HG03159 (cell line): ENCODE data around the gene AFF4.

Experiments used
- ATAC-seq: cut with Tn5 transposase; IDR thresholded peaks from one replicate; pipeline ENCODE4 v1.9.1; 2021; ENCODE audit warnings: mild to moderate bottlenecking, moderate library complexity; ENCODE audit not compliant: unreplicated experiment

AFF4 gene

DNA sequence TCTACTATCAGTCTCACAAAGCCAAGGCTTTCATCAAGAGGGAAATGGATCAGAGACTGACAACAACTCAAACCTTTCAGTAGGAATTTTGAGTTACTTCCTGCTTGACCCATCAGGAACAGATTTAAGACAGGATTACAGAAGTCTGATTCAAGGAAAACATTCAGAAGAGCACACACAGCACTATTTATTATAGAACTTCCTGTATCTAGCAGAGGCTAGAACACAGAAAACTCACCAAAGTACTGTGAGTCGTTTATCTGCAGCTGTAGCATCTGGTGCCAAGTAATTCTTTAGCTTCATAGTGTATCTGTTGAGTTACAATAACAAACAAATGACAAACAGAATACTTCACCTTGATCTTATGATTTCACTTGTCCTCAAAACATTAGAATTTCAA is 76.2 kb downstream of the AFF4 start:
- ATAC-seq, result no peak

DNA sequence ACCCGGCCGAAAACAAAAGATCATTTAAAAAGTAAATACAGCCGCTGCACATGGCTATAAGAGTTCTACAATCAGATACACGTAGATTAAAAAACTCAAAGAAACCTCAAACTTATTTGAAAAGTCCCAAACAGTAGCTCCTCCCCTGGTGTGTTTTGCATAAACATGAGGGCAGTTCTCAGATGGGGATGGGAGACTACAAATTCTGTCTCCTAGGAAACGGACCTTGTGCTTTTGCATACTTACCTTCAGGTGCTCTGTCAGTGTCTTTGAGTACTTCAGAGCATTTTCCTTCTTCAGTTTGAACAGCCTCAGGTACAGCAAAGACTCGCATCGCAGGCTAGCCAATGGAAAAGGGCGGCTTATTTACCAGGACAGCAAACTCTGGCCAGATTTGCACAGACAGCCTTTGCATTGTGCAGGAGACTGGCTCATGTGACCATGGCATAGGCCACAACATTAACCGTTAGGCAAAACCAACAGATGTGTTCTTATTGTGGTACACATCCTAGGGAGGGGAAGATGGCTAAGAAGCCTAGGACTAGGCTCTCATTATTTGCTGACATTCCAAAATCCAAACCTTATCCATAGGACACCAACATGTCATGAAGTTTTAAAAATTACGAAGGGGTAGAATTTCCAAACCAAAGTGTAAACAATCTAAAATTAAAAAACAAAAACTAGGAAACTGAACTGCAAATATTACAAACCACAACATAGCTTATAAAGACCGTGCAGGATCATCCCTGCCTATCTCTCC is 77.2 kb downstream of the AFF4 start:
- ATAC-seq, result no peak

DNA sequence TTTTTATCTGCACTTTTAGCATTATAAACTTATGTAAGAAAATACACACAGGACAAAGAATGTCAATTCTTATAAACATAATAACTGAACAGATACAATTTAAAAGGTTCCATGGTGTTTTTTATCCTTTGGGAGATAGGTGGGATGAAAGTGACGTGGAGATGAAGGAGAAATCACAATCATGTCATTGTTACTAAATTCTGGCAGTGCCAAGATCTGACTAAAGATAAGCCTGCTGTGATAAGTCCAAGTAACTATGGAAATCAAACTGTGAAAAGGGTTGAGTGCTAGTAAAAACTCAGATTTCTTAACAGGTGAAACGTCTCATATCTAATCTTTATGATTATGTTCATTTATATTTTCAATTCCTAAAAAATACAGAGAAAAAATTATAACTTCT is 78.9 kb downstream of the AFF4 start:
- ATAC-seq, result no peak

DNA sequence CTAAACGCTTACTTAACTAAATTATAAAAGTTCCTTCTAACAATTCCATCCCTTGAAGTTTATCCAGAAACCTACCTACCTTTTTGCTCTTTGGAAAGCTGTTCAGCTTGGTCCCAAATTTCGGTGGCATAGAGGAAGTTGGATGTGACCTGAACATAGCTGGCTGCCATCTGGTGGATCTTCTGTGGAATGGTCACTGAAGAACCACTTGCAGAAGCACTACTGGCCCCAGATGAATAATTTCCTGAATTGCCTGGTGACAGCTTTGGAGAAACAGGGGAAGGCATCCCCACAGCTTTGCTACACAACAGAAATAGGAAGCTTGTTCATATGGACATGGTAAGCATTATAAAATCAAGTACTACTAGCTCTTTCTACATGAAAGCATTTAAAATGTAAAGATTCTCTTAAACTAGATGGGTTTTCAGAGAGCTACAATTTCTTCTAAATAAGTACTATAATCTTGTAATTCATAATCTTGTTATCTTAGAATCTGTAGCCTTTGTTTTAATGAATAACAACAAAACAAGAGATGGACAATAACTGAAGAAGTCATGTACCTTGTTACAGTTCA is 80.1 kb downstream of the AFF4 start:
- ATAC-seq, result no peak

DNA sequence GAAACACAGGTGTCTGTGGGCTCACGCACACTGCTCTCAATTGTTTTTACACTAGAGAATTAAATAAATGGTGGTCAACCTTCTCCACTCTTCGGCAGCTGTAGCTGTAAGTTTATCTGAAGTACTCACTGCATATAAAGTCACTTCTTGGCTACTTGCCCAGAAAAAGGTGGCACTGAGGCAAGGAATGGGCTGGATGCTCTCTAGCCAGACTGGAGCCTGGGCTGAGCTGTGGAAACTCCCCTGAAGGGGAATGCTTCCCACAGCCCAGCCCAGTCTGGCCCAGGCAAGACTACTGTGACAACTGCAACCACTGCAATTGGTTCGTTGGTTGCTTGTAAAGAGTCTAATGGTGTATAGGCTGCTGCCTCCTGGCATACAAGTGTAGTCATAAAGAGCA is 85.5 kb downstream of the AFF4 start:
- no peak for ATAC-seq

DNA sequence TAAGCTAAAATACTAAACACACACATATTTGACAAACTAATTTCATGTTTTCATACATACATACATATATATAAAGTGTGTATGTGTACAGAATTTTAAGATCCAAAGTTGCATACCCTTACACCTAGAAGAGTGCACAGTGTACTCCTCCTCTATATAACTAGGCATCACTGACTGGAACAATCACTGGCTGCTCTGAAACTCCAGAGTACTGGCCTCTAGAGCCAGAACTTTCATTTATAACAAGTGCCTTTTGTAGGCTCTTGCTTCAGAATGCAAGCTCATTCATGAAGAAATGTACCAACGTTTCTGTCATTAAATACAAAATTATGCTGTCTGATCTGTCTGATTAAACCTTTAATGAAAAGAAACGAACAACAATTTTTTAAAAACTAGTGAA is 86.0 kb downstream of the AFF4 start:
- no peak for ATAC-seq

DNA sequence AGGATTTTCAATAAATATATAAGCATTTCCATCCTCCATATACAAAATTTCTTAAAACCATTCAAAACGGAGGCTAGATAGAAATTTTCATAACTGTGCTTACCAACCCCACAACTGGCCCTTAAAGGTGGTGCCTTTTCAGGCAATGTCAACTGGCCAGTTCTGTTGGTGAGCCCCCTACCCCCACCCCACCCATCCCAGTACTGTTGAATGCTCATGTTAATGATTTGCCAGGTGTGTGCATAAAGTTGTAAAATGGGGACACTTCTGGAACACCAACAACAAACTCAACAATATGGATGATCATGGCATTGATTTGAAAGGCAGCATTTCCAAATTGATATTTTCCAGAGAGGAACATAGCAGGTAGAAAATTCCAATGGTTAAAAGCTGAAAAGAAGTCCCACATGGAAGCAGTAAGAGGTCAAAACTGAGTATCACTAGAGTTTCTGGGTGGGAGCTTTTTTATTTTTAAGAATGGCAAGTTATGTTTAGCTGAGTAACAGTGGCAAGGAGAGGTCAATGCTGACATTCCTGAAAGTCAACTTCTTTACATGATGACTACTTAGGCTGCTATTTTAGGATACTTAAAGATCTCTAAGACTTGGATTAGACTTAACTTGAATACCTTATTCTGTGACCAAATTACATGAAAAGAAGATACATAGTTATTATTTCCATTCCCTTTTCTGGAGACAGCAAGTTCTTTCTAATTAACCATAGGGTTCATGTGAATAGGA is 87.2 kb downstream of the AFF4 start:
- ATAC-seq, result no peak

DNA sequence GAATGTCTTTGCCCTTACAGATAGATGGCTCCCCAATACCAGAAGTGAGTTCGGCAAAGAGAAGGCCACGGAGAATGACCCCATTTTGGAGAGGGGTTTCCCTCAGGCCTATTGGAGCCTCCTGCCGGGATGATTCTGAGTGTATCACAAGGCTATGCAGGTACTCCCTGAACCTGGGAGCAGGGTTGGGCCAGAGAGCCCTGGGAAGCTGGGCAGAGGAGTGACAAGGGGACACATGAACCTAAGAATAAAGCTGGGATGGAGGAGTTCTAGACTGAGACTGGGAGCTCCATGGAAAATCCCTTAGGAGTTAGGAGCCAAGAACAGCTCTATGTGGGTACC is 89.5 kb downstream of the AFF4 start:
- no peak for ATAC-seq

DNA sequence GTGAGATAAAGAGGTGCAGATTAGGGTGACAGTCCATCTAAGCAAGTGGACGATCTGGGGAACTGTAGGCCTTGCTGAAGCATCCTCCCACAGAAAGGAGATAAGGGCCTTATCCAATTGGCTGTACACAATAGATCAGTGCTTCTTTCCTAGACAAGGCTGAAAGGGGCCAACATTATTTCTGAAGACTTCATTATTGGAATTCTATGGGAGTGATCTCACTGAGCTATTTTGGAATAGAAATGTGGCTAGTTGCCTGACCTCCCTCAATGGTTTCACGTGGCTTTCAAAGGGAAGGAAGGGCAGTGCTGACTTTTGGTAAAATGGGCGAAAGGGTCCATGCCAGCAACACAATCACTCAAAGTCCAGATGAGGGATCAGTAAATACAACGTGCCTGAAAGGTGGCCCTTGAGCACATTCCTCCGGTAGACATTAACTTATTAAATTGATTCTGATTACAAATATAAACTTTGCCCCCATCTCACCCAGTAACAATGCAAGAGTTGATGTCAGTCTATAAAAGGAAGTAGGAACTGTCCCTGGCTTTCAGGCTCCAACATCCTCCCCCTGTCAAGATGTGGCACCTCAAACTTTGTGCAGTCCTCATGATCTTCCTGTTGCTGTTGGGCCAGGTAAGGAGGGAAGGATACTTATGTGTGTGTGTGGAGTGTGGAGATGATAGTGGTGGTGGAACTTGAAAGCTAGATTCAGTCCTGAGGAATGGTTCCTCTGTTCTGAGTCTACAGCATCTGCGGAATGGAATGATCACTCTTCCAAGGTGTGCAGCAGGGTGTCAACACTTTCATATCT is 90.1 kb downstream of the AFF4 start, which contains the start of gene LEAP2:
Gene LEAP2 (plus strand): TSS at position 550 of the 811 bp plus-strand sequence. CDS start 27 bp downstream, at position 577.
- no peak for ATAC-seq

DNA sequence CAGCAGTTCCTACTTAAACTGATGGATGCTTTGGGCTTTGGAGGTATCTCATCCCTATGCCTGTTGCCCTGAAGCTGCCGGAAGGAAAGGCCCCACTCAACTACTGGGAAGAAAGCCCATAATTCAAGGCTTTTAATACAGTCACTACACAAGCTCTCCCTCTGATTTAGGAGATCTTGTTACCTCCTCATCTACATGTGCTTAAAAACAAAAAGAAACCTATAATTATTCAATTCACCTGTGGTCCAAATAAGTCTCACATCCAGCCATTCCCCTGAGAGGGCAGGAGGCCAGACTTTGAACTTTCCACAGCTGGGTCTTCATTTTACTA is 90.7 kb downstream of the AFF4 start:
- no peak for ATAC-seq

DNA sequence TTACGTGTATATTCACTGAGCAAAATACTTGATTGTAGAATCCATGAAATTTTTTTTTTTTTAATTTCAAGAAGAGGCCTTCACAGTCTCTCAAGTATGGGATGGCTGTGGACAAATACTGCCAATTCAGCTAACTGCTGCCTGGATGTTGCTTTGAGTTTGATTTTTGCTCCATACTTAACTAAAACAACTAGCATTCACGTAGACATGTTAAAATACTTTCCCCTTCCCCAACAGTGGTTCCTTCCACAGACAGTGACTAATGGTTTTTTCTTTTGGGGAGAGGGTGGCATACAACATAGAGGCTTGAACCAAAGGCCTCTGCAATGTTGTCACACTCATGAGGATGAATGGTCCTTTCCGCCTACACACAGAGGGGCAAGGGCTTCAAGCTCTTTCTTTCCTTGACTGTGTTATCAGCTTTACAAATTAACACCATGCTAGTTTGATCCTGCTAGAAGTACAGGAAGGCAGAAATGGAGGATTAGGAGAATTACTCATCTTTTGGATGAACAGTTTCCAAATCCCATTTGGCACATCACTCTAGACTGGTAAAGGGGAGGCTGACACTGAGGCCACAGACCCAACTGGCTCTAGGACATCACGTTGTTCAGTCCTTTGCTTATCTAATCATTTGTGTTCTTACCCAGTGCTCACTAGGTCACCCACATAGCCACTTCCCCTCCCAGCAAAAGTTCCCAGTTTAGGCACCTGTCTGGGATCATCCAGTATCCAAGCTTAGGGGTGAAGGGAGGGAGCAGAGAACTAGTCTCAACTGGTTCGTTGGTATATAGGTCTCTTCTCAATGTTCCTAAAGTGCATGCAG is 91.8 kb downstream of the AFF4 start:
- ATAC-seq, result no peak

DNA sequence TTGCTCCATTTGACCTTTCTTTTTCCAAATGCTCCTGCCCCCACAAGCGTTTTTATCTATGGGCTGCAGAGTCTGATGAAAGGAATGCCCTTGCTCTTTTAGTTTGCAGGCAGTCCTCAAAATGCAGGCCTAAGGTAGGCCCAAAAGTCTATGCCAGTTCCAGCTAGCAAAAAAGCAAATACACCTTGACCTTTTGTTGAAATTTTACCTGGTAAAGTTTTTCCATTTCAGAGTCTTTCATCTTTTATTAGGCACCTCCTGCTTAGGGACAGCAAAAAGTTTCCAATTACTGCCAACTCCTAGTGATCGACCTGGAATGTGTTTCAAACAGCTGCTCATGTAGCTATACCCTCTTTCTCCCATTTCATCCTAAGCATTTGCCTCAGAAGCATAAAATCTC is 92.6 kb downstream of the AFF4 start:
- no peak for ATAC-seq

DNA sequence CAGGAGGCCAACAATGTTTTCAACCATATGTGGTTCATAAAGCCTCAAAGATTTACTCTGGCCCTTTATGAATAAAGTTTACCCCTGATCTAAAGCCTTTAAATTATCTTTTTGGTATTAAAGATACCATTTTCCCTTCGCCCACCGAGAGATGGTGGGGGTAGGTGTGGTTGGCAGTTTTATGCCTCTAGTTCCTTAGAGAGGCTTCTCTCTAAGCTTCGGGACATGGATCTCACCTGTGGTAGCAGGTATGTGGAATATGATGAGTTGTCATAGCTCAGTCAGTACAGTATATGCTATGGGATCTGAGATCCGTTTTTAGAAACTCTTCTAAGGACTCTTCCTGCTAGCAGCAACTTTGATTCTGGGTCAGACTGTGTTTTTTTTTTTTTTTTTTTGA is 94.7 kb downstream of the AFF4 start:
- ATAC-seq, result no peak

DNA sequence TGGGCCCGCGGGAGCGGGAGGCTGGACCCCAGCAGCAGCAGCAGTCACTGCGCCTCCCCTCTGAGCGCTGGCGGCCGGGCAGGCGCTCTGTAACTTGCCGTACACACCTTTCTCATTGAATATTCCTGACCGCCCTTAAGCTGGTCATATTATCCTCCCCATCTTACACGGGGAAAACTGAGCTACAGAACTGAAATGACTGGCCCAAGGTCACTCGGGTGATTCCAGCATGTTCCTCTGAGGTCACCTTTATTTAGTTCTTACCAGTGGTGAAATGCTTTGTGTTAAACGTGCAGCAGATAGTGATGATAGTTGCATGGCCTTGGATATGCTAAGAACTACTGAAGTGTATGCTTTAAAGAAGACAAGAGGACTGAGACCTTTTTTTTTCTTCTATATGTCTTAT is 96.4 kb downstream of the AFF4 start:
- peak; percentile 27 for ATAC-seq

DNA sequence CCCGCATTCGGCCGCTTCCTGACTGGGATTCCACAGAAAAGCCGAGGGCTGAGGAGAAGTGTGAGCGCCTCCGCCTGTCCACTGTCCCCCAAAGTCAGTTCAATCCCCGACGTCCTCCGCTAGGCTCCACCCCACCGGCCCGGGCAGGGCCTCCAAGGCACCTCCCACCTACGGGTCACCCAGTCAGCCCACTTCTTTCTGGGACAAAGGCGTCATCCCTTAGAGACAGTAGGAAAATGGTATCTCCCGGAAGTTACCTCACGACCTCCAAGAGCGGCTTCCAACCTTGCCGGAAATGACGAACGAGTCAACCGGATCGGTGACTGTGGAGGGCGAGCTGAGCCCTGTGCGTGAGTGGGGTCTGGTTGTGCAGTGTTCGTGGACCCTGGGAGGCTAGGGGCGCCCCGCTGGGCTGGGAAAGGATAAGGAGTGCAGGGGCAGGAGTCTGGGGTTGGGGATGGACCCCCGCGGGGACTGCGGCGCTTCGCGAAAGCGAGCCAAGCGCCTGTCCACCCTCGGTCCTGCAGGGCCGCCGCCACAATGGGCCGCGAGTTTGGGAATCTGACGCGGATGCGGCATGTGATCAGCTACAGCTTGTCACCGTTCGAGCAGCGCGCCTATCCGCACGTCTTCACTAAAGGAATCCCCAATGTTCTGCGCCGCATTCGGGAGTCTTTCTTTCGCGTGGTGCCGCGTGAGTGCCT is 96.9 kb downstream of the AFF4 start, which contains the start of the genes GDF9 and UQCRQ:
Gene GDF9 (minus strand): TSS at position 128 of the 704 bp plus-strand sequence. CDS start 1,936 bp downstream, outside the sequence.
Gene UQCRQ (plus strand): TSS at position 301 of the 704 bp plus-strand sequence. CDS start 240 bp downstream, at position 541.
- peak; percentile 97 for ATAC-seq

DNA sequence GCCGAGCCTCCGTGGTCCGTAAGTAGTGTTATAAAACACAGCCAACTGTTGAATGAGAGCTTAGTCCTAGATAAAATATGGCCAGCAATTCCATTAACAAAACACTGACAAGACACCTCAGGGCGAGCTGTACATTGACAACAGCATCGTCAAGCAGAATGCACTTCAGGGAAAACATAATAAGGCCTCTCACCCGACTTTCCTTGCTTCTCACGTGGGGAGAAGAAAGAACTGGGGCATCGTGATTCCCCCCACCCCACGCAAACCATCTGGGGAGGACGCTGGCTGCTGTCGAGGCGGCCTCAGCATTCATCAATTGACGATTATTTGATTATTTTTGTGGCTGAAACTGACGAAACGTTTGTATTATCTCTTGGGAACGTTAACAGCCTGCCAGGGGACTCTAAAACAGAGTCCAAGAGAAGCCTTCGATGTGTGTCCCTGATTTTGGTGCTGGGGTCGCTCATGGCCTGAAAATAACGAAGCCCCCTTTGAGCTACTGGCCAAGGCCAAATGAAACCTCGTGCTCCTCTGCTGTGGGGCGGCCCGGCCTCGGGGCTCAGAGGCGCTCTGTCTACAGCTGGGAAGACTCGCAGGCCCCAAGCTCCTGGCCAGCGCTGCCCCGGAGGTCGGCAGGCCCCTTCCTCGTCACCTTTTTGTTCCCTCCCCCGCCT is 97.6 kb downstream of the AFF4 start:
- ATAC-seq, result peak; percentile 16

DNA sequence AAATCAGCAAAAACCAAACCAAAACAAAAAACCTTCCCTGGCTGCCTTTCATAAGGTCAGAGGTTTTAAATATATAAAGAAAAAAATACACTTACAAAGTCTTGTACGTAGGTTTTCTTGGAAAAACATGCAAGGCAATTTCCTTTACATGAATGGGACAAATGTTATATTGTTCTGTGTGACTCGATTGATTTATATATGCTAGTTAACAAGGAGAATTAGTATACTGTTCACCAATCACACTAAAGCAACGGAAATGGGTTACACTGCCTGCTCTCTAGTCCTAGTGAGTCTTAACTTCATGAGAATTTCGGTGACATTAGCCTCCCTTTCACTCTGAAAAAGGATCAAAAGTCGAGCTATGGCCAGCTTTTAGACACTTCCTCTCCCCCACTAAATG is 102.7 kb downstream of the AFF4 start:
- no peak for ATAC-seq

DNA sequence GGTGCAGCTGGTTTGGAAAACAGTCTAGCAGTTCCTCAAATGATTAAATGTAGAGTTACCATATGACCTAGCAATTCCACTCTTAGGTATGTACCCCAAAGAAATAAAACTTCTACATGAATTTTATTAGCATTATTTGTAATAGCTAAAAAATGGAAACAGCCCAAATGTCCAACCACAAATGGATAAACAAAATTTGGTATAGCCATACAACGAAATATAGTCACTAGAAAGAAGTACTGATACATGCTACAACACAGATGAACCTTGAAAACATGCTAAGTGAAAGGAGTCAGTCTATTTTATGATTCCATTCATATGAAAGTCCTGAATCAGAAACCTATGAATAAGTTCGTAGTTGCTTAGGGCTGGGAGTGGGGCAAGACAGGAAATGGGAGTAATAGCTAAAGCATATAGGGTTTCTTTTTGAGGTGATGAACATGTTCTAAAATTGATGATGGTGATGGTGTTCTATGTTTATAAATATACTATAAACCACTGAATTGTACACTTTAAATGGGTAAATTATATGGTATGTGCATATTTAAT is 103.5 kb downstream of the AFF4 start:
- ATAC-seq, result no peak

DNA sequence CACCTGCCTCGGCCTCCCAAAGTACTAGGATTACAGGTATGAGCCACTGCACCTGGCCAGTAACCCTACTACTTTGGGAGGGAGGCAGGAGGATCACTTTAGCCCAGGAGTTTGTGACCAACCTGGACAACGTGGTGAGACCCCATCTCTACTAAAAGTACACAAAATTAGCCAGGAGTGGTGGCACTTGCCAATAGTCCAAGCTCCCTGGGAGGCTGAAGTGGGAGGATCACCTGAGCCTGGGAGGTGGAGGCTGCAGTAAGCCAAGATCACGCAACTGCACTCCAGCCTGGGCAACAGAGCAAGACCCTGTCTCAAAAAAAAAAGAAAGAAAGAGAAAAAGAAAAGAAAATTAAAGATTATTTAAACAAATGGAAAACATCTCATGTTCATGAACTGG is 107.4 kb downstream of the AFF4 start:
- ATAC-seq, result no peak
